ENCODE data around the gene ROS1. TPM values are rescaled to one million over a fixed set of nuclear protein-coding genes. Genes with fewer than 3 reads are reported as not detected.
A peak's percentile ranks its signal among the peaks of the same experiment; 100 is the strongest.

Gene ROS1
- total RNA-seq, 1 donor from 2014 or later: 0.14 TPM

GRCh38 chr6:117399924-117400323, 25.8 kb downstream of the ROS1 start:
- TF ChIP-seq, protein P1, sequence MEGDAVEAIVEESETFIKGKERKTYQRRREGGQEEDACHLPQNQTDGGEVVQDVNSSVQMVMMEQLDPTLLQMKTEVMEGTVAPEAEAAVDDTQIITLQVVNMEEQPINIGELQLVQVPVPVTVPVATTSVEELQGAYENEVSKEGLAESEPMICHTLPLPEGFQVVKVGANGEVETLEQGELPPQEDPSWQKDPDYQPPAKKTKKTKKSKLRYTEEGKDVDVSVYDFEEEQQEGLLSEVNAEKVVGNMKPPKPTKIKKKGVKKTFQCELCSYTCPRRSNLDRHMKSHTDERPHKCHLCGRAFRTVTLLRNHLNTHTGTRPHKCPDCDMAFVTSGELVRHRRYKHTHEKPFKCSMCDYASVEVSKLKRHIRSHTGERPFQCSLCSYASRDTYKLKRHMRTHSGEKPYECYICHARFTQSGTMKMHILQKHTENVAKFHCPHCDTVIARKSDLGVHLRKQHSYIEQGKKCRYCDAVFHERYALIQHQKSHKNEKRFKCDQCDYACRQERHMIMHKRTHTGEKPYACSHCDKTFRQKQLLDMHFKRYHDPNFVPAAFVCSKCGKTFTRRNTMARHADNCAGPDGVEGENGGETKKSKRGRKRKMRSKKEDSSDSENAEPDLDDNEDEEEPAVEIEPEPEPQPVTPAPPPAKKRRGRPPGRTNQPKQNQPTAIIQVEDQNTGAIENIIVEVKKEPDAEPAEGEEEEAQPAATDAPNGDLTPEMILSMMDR (IDR thresholded peaks at IDR 0.05; ENCODE audit: unreplicated experiment): peak; percentile 34

DNA sequence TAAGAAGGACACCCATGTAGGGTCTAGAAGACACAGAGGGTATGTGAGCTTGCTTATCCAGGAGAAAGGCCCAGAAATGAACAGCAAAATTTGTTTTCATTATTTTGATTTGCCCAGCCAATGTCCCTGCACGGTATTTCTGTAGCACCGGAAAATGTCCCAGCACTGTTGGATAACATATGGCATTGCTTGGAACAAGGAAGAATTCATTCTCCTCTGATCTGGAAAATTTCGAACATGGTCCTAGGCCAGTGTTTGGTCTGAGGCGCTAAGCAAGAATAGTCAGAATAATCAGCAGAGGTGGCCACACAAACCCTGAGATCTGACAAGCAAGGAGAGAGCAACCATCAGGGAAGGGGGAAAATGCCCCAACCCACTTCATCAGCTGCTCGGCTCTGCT, 26.6 kb downstream of the ROS1 start:
- TF ChIP-seq, protein P1 (IDR thresholded peaks at IDR 0.05; ENCODE audit: unreplicated experiment): no peak
- Mint-ChIP-seq H3K9me3 (ENCODE audit: low read depth) (peaks cover 3% of the 10 kb centered on the region), H3K36me3 (ENCODE audit: insufficient read depth) (no peaks in the 10 kb centered on the region), H3K4me3 (ENCODE audit: low read depth) (no peak overlapping the region), H3K4me1 (ENCODE audit: low read depth) (peaks cover 24% of the 10 kb centered on the region), H3K27me3 (no peaks in the 10 kb centered on the region), H3K27ac (no peak overlapping the region)
- no peak for DNase-seq (ENCODE audit: low spot score, unreplicated experiment)

More at GRCh38 chr6:117399924-117400323, 25.8 kb downstream of the ROS1 start:
- Mint-ChIP-seq H3K36me3 (ENCODE audit: insufficient read depth) (no peaks in the 10 kb centered on the region), H3K27ac (no peak overlapping the region), H3K4me3 (ENCODE audit: low read depth) (no peak overlapping the region), H3K4me1 (ENCODE audit: low read depth) (peaks cover 20% of the 10 kb centered on the region), H3K9me3 (ENCODE audit: low read depth) (no peaks in the 10 kb centered on the region), H3K27me3 (no peaks in the 10 kb centered on the region)
- DNase-seq (ENCODE audit: low spot score, unreplicated experiment): no peak

GRCh38 chr6:117397536-117398227, 28.1 kb downstream of the ROS1 start:
- DNase-seq (ENCODE audit: low spot score, unreplicated experiment): no peak
- H3K36me3 Mint-ChIP-seq (ENCODE audit: insufficient read depth): no peaks in the 10 kb centered on the region
- H3K27ac Mint-ChIP-seq: no peak overlapping the region
- H3K4me3 Mint-ChIP-seq (ENCODE audit: low read depth): no peak overlapping the region
- H3K27me3 Mint-ChIP-seq: no peaks in the 10 kb centered on the region
- TF ChIP-seq, protein P1 (IDR thresholded peaks at IDR 0.05; ENCODE audit: unreplicated experiment): no peak
- H3K9me3 Mint-ChIP-seq (ENCODE audit: low read depth): peaks cover 3% of the 10 kb centered on the region
- H3K4me1 Mint-ChIP-seq (ENCODE audit: low read depth): peaks cover 28% of the 10 kb centered on the region

- no peaks in the 10 kb centered on the region for H3K27me3 Mint-ChIP-seq
- TF ChIP-seq, protein P1 (IDR thresholded peaks at IDR 0.05; ENCODE audit: unreplicated experiment): no peak
- peaks cover 3% of the 10 kb centered on the region for H3K9me3 Mint-ChIP-seq (ENCODE audit: low read depth)
- no peaks in the 10 kb centered on the region for H3K36me3 Mint-ChIP-seq (ENCODE audit: insufficient read depth)
- peaks cover 37% of the 10 kb centered on the region for H3K4me1 Mint-ChIP-seq (ENCODE audit: low read depth)
- DNase-seq (ENCODE audit: low spot score, unreplicated experiment): no peak
- no peak overlapping the region for H3K4me3 Mint-ChIP-seq (ENCODE audit: low read depth)
- H3K27ac Mint-ChIP-seq: peak overlapping the region; percentile 49
Observed at GRCh38 chr6:117396228-117396627, 29.5 kb downstream of the ROS1 start.

DNA sequence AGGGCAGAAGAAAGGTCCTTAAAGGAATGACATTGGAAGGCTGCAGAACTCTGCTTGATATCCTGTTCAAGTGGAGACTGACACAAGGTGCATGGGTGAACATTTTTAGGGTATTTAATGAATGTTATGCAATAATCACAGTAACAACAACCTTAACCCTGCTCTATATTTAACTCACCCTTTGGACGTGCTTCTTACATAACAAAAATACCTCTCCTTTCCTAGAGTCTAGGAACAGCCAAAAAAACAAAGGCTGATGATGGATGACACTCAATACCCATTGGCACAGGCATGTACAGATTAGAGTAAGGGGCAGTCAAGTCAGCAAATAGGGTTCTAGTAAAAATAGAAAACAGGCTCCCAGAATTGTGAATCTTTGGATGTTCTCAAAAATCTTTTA, 30.6 kb downstream of the ROS1 start:
- no peak for DNase-seq (ENCODE audit: low spot score, unreplicated experiment)
- Mint-ChIP-seq H3K27me3 (no peaks in the 10 kb centered on the region), H3K4me3 (ENCODE audit: low read depth) (no peak overlapping the region), H3K27ac (no peak overlapping the region), H3K36me3 (ENCODE audit: insufficient read depth) (no peaks in the 10 kb centered on the region), H3K4me1 (ENCODE audit: low read depth) (peaks cover 41% of the 10 kb centered on the region), H3K9me3 (ENCODE audit: low read depth) (peaks cover 3% of the 10 kb centered on the region)
- TF ChIP-seq, protein P1 (IDR thresholded peaks at IDR 0.05; ENCODE audit: unreplicated experiment): no peak
